ENCODE results near the gene ANTXRL.

Gene ANTXRL

GRCh38 chr10:46283580-46284285 is 3.1 kb upstream of the ANTXRL start:
- peak overlapping the region; percentile 54 for H3K4me3 ChIP-seq (ENCODE audit: low read depth, low read length)
- DNase-seq (ENCODE audit: low read depth) = no peak
- TF ChIP-seq MAX (IDR thresholded peaks at IDR 0.05; ENCODE audit: low read depth, low read length) (no peak), MYC (IDR thresholded peaks at IDR 0.05; ENCODE audit: low read depth, low read length) (no peak; the same call in 1 of the 2 replicates), CTCF (IDR thresholded peaks at IDR 0.05; ENCODE audit: low read depth, low read length) (no peak), POLR2A (IDR thresholded peaks at IDR 0.05; ENCODE audit: extremely low read depth, insufficient read length) (no peak)

- TF ChIP-seq MAX (IDR thresholded peaks at IDR 0.05; ENCODE audit: low read depth, low read length) = peak; percentile 11; the same call in 1 of the 2 replicates
- TF ChIP-seq POLR2A (IDR thresholded peaks at IDR 0.05; ENCODE audit: extremely low read depth, insufficient read length) = no peak
- peak overlapping the region; percentile 54 for H3K4me3 ChIP-seq (ENCODE audit: low read depth, low read length)
- peak; percentile 98 for DNase-seq (ENCODE audit: low read depth)
Measured at GRCh38 chr10:46284286-46285229, 2.2 kb upstream of the ANTXRL start.

GRCh38 chr10:46285300-46285699 is 1.5 kb upstream of the ANTXRL start:
- TF ChIP-seq MYC (IDR thresholded peaks at IDR 0.05; ENCODE audit: low read depth, low read length) (no peak), CTCF (IDR thresholded peaks at IDR 0.05; ENCODE audit: low read depth, low read length) (no peak), POLR2A (IDR thresholded peaks at IDR 0.05; ENCODE audit: extremely low read depth, insufficient read length) (no peak), MAX (IDR thresholded peaks at IDR 0.05; ENCODE audit: low read depth, low read length) (no peak)
- no peak for DNase-seq (ENCODE audit: low read depth)
- H3K4me3 ChIP-seq (ENCODE audit: low read depth, low read length) = peak overlapping the region; percentile 50

- no peak overlapping the region for H3K4me3 ChIP-seq (ENCODE audit: low read depth, low read length)
- DNase-seq (ENCODE audit: low read depth) = no peak
- no peak for TF ChIP-seq CTCF (IDR thresholded peaks at IDR 0.05; ENCODE audit: low read depth, low read length)
Measured at GRCh38 chr10:46285966-46286620, 704 bp upstream of the ANTXRL start.

GRCh38 chr10:46287846-46288477 is 1.2 kb downstream of the ANTXRL start:
- TF ChIP-seq MYC (IDR thresholded peaks at IDR 0.05; ENCODE audit: low read depth, low read length) (no peak), CTCF (IDR thresholded peaks at IDR 0.05; ENCODE audit: low read depth, low read length) (no peak), POLR2A (IDR thresholded peaks at IDR 0.05; ENCODE audit: extremely low read depth, insufficient read length) (no peak), MAX (IDR thresholded peaks at IDR 0.05; ENCODE audit: low read depth, low read length) (no peak)
- DNase-seq (ENCODE audit: low read depth) = peak; percentile 44
- H3K4me3 ChIP-seq (ENCODE audit: low read depth, low read length) = no peak overlapping the region

All from NB4 (cell line).